Iris pigment epithelial cell (primary cell): ENCODE measurements around the gene OSM.

Experiments
- DNase-seq: peaks from one replicate; pipeline ENCODE4 v3.0.0-alpha.2; 2011; ENCODE audit warnings: low read depth

Gene OSM

DNA sequence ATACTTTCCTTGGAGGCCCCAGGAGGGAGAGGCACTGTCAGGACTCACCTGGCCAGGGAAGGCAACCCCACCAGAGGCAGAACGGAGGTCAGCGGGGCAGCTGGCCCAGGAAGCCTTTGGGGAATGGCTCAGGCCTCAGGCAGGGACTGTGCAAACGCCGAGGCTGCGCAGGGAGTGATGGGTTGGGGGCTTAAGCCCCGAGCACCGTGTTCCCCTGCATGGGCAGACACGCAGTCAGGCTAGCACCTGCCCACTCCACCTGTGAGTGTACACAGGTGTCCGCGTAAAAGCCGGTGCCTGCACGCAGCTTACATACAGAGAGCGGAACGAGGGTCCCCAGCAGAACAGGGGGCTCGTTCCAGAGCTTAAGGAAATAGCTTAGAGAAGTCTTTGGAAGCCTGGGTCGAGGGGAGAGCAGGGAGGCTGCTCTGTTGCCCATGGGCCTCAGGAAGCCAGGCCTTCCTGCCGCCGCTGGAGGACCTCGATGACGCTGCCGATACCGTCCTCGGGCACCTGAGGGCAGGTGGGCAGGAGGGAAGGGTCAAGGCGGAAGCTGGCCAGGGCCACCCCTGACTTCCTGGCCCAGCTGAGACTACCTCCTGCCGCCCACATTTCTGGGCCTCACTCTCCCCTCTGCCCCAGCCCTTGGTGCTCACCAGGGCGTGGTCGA, 18.7 kb upstream of the OSM start:
- no peak for DNase-seq

DNA sequence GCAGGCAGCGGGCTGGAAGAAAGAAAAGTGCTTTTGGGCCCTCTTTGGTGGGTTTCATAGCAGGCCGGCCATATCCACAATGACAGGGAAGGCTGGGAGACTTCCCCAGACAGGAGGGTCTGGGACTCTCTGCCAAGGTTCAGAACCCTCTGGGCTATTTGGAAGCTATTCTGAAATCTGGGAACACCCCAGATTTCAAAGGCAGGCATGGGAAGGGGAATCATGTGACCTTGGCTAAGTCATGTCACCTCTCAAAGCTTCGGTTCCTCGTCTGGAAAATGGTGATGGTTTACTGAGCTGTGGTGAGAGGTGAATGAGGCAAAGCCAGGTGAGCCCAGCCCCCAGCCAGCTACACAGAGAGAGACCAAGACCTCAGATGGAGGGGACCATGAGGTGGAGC, 18.0 kb upstream of the OSM start:
- DNase-seq: no peak

DNA sequence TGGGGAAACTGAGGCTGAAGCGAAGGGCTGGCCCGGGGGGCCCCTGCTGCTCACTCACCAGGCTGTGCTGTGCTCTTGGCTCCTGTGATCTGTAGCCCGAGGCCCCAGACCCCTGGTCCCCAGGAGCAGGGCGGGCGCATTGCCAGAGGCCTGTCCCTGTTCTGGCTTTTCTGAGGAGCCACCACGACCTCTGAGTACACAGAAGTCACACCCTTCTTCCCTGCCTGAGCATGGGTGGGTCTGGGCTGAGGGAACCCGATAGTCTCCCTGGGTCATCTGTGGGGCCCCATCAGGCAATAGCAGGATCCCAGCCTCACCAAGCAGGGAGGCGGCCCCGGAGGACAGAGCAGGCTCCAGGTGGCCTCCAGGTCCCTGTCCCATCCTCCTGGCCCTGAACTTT, 17.5 kb upstream of the OSM start:
- no peak for DNase-seq

DNA sequence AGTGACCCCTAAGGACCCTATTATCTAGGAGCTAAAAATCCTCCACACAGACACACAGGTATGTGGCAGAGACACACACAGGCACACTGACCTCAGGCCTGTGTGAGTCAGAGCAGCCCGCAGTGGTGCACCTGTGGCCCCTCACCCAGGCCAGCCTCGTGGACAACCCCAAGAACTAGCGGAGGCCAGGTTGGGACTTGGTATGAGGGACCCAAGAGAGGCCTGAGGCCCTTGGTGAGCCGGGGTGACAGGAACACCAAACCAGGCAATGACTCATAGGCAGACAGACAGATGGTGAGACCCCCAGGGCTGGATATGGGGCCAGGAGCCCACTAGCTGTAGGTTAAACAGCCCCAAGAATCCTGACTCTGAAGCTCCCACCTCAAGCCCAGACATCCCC, 16.7 kb upstream of the OSM start:
- no peak for DNase-seq

DNA sequence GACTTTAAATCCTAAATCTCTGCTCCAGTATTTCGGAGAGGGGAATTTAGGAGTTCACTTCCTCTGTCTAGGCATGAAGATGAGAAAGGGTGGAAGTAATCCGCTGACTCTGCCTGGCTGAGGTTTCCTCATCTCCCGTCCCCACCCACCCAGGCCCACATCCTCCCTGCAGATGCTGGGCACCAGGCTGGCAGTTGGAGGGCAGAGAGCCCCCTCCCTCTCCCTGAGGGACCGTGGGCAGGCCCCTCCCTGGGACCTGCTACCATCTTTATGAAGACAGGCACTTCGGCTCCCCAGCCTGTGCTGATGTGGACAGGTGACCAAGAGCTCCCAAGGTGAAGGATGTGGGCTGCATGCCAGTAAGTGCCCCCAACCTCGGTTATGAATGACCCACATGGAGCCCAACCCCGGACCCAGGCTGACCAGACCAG, 16.0 kb upstream of the OSM start:
- no peak for DNase-seq

DNA sequence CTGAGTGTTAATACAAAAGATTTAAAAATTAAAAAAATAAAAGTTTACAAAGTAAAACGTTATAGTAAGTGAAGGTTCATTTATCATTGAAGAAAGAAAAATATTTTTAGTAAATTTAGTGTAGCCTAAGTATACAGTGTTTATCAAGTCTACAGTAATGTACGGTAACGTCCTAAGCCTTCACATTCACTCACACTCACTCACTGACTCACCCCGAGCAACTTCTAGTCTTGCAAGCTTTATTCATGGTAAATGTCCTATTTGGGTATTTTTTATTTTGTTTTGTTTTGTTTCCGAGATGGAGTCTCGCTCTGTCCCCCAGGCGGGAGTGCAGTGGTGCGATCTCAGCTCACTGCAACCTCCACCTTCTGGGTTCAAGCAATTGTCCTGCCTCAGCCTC, 13.9 kb upstream of the OSM start:
- peak; percentile 67 for DNase-seq

DNA sequence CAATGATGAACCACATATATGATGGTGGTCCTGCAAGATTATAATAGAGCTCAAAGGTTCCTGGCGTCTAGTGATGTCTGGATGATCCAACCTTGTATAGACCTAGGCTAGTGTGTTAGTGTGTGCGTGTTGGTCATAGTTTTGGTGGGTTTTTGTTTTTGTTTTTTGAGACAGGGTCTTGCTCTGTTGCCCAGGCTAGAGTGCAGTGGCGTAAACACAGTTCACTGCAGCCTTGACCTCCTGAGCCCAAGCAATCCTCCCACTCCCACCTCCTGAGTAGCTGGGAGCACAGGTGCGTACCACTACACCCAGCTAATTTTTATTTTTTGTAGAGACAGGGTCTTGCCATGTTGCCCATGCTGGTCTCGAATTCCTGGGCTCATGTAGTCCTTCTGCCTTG, 13.3 kb upstream of the OSM start:
- no peak for DNase-seq

DNA sequence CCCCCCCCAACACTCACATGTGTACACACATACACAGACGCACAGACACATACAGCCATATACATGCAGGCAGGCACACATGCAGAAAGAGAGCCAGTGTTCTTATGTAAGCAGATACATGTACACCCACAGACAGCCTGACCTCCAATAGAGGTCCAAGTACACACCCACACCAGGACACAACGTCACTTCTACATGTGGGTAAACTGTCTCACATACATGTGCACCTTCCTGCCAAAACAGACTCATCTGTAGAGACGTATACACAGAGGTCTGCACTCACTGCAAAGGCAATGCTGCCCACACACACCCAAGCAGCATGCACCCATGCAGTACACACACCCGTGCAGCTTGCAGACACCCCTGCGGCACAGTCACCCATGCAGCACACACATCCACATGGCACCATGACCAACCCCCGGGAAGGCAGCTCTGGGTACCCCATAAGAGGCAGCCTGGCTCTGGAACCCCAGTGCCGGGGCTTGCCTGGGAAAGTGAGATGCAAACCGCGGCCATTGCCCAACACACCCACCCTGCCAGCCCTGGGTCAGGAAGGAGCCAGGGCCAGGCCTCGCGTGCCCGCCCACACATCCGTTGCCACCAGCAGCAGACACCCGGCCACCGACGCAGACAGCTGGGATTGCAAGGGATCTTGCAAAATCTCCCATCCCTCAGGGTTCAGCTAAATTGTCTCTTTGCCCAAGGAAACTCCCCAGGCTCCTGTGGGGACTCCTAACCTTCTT, 12.6 kb upstream of the OSM start:
- DNase-seq: no peak

DNA sequence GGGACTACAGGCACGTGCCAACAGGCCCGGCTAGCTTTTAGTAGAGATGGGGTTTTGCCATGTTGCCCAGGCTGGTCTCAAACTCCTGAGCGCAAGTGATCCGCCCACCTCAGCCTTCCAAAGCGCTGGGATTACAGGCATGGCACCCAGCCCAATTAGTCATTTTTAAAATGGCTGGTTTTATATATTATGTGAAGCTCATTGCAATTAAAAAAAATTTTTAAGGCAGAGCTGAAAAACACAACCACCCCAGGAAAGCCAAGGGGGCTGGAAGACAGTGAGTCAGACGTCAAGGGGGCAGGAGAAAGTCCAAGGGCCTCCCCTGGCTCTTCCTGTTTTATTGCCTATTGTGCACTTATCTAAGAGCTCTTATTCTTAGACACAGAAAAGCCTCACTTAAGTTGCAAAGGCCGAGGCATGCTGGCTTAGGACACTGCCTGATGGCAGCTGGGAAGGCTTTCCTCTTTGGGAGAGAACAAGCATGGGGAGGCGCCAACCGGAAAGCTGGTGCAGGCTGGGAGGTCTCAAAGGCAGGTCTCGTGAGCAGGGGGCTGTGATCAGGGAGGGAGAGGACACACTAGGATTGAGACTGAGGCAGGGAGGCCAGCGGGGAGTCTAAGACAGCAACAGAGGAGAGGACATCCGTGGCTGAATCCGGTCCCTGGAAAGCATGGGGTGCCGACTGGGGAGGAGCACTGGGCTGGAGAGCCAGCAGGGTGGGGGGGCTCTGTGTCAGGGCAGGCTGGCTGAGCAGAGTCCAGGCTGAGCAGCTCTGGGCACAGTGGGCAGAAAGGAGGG, 11.1 kb upstream of the OSM start:
- DNase-seq: peak; percentile 70

DNA sequence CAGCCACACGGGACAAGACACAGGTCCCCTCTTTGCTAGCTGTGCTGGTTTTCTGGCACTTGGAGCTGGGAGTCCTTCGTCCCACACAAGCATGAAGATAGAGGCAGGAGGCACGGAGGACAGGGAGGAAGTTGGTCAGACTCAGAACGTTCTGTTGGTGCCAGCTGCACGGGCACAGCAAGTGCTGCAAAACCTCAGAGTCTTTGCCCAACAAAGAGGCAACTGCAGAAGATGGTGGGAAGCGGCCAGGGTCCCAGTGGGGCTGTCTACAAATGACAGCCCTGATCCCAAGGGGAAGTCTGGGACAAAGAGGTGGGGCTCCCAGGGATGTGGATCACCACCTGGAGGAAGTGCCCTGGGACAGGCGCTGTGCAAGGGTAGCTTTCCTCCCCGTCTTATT, 9.4 kb upstream of the OSM start:
- DNase-seq: no peak

DNA sequence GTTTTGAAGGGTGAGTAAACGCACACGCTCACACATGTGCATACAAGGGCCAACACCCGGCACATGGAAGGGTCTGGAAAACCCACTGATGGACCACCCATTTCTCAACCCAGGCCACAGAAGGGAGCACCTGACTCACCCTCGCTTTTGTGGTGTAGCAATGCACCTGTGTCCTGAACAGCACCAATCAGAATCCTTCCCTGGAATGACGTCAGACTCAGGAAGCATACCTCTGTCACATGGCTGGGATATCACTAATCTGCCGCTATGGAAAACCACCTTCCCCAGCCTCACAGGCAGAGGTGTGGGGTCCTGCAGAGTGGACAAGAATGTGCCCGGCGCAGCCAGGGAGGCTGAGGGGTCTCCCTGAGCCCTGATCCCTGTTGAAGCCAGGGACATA, 9.0 kb upstream of the OSM start:
- DNase-seq: no peak

DNA sequence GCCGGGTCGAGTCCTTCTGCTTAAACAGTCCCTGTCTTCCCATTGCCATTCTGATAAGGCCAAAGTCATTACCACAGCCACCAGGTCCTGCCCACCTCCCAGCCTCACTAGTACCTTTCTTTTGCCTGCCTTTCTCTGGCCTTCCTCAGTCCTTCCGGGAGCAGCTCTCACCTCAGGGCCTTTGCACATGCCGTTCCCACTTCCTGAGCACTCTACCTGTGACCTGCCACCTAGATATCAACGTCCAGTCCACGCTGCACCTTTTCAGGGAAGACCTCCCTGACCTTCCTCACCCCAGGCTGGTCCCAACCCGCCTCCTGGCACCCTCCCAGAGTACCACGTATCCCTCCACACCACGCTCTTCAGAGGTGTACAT, 7.8 kb upstream of the OSM start:
- DNase-seq: no peak

DNA sequence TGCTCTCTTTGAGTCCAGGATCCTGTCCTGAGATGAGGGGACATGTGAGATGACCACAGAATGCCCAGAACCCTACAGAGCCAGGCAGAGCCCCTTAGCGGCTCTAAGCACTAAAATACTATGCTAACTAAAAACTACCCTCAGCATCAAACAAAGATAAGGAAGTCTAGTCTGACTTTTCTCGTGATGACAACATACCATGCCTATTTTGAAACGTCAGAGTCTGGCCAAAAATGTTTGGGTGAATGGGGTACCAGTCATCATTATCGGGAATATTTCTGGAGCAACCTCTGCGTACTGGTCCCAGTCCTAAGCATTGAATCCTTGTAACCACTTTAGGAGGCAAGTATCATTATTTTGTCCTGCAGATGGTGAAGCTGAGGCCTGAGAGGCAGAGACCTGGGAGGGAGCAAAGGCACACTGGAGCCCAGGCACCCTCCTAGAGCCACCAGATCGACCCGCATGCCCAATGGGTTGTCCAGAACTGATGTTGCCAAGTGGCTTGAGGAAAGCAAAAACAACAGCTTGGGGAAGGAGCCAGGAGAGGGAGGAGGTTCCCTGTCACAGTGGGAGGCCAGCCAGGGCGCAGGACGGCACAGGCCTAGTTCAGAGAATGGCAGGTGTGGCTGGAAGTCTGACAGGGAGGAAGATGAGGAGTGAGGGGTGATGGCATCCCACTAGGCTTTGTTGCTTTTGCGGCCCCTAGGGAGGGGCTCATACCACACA, 7.2 kb upstream of the OSM start:
- DNase-seq: no peak

DNA sequence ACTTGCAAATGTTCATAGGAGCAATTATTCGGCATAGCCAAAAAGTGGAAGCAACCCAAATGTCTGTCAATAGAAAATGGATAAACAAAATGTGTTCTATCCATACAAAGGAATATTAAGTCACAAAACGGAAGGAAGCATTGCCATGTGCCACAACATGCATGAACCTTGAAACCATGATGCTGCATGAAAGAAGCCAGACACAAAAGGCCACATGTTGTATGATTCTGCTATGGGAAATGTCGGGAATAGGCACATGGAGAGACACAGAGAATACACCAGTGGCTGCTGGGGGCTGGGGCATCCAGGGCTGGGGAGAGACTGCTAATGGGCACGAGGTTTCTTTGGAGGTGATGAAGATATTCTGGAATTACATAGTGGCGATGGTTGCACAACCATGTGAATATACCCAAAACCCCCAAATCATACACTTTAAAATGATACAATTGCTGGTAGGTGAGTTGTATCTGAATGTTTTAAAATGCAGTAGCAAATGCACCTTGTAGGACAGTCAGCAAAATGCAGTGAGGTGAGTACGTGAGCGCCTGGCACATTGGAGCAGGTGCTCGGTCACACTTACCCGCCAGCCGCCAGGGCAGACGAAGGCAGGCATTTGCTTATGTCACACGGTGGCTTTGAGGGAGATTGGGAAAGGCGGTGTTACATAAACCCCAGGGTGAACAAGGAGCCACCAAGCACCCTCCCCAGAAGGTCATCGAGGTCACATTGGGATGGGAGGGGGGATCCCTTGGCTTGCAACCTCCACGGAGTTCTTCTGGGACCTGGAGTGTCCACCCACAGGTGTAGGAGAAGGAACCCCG, 6.3 kb upstream of the OSM start:
- DNase-seq: no peak

DNA sequence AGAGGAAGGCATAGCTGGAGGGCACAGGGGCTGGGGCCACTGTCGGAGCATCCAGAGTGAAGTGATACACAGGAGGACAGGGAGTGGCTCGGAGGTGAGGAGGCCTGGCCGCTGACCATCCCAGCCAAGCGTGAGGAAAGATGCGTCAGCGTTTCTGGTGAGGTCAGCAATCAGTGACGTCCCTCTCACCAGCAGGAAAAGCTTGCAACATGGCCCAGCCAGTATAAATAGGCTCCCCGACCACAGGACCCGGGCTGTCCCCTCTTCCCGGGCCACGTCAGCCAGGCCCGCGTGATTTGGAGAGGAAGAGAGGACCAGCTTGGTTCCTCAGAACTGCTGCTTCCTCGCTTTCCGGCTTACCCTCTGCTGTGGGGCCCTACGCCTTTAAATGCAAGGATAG, 4.2 kb upstream of the OSM start:
- peak; percentile 69 for DNase-seq

DNA sequence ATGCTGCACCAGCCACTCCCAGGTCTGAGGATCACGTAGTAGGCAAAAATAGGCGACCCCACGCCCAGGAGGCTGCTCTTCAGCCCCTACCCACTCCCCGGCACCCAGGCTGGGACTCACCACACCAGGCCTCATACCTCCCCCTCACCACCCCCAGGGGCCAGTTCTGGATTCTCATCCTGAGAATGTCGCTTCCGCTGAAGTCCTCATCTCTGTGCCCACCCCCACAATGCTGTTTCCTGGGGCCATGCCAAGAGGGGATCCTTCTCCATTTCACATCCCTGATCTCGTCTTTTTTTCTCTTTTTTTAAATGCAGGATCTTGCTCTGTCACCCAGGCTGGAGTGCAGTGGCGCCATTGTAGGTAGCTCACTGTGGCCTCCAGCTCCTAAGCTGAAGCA, 1.7 kb upstream of the OSM start:
- DNase-seq: no peak

DNA sequence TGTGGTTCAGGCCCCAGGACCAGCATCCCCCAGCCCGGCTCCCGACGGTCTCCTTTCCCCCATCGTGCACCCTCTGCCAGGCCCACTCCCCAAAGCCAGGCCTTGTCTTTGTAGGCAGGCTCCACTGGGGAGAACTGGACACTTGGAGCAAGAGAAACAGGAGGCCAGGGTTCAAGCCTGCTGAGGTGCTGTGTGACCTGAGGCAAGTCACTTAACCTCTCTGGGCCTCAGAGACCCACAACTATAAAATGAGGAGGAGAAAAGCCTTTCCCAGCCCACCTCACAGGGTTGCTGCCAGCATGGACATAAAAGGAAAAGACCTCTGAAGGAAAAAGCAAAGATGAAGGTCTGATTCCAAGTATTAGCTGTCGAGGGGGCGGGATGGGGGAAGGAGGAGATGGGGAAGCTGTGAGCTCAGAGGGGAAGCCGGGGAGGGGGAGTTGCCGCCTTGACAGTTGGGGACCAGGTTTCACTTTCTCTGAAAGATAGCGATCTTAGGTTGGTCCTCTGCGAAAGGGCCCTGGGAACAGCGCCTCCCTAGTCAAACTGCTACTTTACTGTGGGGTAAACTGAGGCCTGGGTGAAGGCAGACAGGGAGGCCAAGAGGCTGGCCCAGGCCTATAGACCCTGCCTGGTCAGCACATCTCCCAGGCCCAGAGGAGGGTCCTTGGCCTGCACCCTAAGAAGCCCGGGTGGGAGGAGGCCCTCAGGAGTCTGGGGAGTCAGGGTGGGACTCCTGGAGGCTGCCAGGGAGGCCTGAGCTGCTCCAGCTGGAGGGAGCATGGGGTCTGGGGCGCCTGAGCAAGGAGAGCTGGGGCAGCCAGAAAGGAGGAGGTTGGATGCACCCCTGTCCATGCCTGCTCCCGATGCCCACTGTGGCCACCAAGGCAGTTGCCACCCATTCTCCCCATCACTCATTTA, 991 bp upstream of the OSM start:
- DNase-seq: no peak

DNA sequence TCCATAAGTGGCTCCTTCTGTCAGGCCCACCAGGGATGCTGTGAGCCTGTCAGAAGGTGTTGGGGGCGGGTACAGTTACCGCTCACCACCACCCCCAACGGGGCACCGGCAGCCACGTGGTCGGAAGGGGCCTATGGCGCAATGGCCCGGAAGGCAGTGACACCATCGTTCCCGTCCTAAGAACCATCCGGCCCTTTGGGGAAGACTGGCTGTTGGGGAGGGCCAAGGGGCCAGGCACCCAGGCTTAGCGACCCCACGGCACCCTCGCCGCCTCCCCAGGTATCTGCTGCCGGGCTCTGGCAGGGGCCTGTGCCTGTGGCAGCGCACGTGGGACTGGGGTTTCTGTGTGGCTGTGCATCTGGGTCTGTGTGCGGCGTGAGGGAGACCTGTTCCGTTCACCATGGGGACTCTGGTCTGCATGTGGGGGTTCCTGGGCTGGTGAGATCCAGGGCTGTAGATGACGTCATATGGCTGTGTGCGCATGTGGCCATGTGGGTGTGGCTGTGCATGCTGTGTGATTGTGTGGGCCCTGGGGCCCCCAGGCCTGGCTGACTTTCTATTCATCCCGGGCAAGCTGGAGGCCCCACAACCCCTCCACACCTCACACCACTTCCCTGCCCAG, 717 bp downstream of the OSM start:
- no peak for DNase-seq

DNA sequence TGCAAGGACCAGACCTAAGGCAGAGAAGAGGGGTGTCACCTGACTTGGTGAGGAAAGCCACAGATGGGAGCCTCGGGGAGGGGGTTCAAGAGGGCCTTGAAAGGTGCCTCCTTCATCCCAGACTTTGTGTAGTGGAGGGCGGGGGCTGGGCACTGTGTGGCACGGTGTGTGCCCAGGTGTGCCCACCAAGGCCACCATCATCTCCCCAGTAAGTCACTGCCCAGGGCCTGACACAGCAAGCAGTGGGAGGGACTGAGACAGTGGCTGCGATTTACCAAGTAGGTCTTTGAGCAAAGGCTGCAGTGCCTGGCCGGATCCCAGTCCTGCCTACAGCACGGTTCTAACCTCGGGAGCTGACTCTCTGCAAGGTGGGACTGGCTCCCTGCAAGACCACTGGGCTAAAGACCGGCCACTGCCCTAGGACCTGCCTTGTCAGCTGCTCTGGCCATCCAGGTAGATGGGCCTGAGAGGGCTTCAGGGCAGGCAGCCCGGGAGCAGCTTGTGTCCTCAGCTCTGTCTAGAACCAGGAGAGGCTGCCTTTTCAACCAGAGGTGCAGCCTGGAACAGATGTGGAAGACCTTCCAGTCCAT, 1.4 kb downstream of the OSM start:
- no peak for DNase-seq

DNA sequence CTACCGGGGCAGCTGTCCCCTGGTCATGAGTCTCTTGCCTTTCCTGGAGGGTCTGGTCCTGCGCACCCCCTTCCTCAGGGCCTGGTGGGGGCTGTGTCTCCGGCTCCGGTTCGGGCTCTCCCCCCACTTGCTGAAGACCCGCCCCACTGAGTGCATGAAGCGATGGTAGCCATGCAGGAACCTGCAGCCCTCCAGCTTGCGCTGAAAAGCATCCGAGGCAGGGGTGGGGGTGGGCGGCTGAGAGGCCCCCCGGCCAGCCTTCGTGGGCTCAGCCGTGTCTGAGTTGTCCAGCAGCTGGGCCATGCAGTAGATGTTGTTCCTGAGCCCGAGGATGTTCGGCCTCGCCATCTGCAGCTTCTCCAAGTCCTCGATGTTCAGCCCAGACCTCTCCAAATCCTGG, 2.8 kb downstream of the OSM start:
- DNase-seq: no peak
